CD14-positive monocyte (primary cell): ENCODE results near the gene PRELP. TPM values are rescaled to one million over a fixed set of nuclear protein-coding genes. Genes with fewer than 3 reads are reported as not detected.

Source experiments
- DNase-seq, 3 donors: peaks; one replicate each; pipeline ENCODE4 v3.0.0-alpha.2; 2011 to 2022
- H2AFZ ChIP-seq: 2 replicates; pipeline ENCODE4 v1.6.0; 2012; ENCODE audit warnings: mild to moderate bottlenecking, low read depth, low read length, inconsistent platforms; ENCODE audit not compliant: insufficient read depth, poor library complexity, severe bottlenecking
- H3K27ac ChIP-seq, 2 donors: 1 replicate in 1 of 2; 2 replicates in 1 of 2; pipeline ENCODE4 v1.5.1; 2012 to 2013; ENCODE audit warnings: low read length in 2 of 2, control low read depth in 1 of 2, inconsistent platforms in 1 of 2, low read depth in 1 of 2, mild to moderate bottlenecking in 1 of 2
- H3K27me3 ChIP-seq, 2 donors: one replicate each; pipeline versions ENCODE4 v1.6.0 to v1.6.1; 2011 to 2013; ENCODE audit warnings: low read length in 2 of 2; ENCODE audit not compliant: control insufficient read depth in 2 of 2, insufficient read depth in 2 of 2
- H3K36me3 ChIP-seq, 2 donors: replicated peaks in 1 of 2; 1 replicate in 1 of 2; 2 replicates in 1 of 2; pipeline versions ENCODE4 v1.5.1 to v1.6.1; 2012 to 2013; ENCODE audit warnings: low read length in 2 of 2, control low read depth in 1 of 2, inconsistent platforms in 1 of 2, mild to moderate bottlenecking in 1 of 2; ENCODE audit not compliant: insufficient read depth in 2 of 2, control insufficient read depth in 1 of 2
- H3K4me1 ChIP-seq, 2 donors: 1 replicate in 1 of 2; 2 replicates in 1 of 2; pipeline versions ENCODE4 v1.5.1 to v1.6.1; 2012 to 2013; ENCODE audit warnings: low read length in 2 of 2, control low read depth in 1 of 2, inconsistent platforms in 1 of 2, mild to moderate bottlenecking in 1 of 2, moderate library complexity in 1 of 2; ENCODE audit not compliant: insufficient read depth in 2 of 2, control insufficient read depth in 1 of 2
- H3K4me2 ChIP-seq: replicated peaks from 2 replicates; pipeline ENCODE3; 2012; ENCODE audit warnings: low read length, moderate library complexity, mild to moderate bottlenecking; ENCODE audit not compliant: poor library complexity, severe bottlenecking; ENCODE audit errors: extremely low read depth
- H3K4me3 ChIP-seq, 3 experiments: fragments of 200-600 bp in 1 of 3; sonication (generic) in 1 of 3; replicated peaks in 1 of 3; 1 replicate in 2 of 3; 2 replicates in 1 of 3; pipeline ENCODE4 v1.5.1; 2011 to 2013; ENCODE audit warnings: low read length in 3 of 3, mild to moderate bottlenecking in 3 of 3, control low read depth in 2 of 3, low read depth in 2 of 3, inconsistent platforms in 1 of 3, moderate library complexity in 1 of 3
- H3K79me2 ChIP-seq: 2 replicates; pipeline ENCODE4 v1.6.0; 2012; ENCODE audit warnings: mild to moderate bottlenecking, control low read depth, inconsistent platforms, low read length, moderate library complexity; ENCODE audit not compliant: insufficient read depth
- H3K9ac ChIP-seq: 2 replicates; pipeline ENCODE4 v1.6.0; 2017; ENCODE audit warnings: low read length, mild to moderate bottlenecking; ENCODE audit not compliant: insufficient read depth, poor library complexity, severe bottlenecking
- H3K9me3 ChIP-seq, 2 donors: replicated peaks in 1 of 2; 1 replicate in 1 of 2; 2 replicates in 1 of 2; pipeline versions ENCODE4 v1.5.1 to v1.6.1; 2012 to 2013; ENCODE audit warnings: low read length in 2 of 2, control low read depth in 1 of 2; ENCODE audit not compliant: control insufficient read depth in 1 of 2, insufficient read depth in 1 of 2
- H4K20me1 ChIP-seq: 2 replicates; pipeline ENCODE4 v1.6.0; 2012; ENCODE audit warnings: mild to moderate bottlenecking, low read length, control low read depth, moderate library complexity; ENCODE audit not compliant: insufficient read depth
- H3K27ac Mint-ChIP-seq, 7 donors: one replicate each; pipeline ENCODE4 v1.8.0; 2020; ENCODE audit warnings: mild to moderate bottlenecking in 7 of 7, mixed read lengths in 7 of 7, moderate library complexity in 6 of 7, inconsistent platforms in 2 of 7
- H3K27me3 Mint-ChIP-seq, 3 donors: one replicate each; pipeline ENCODE4 v1.8.0; 2021 to 2022; ENCODE audit warnings: low read depth in 3 of 3, mild to moderate bottlenecking in 3 of 3, mixed read lengths in 3 of 3, moderate library complexity in 3 of 3, inconsistent platforms in 1 of 3
- H3K36me3 Mint-ChIP-seq, 2 donors: one replicate each; pipeline ENCODE4 v1.8.0; 2020; ENCODE audit warnings: mixed read lengths in 2 of 2, inconsistent platforms in 1 of 2, mild to moderate bottlenecking in 1 of 2
- H3K4me1 Mint-ChIP-seq: one replicate; pipeline ENCODE4 v1.8.0; 2020; ENCODE audit warnings: mild to moderate bottlenecking, mixed read lengths
- H3K4me3 Mint-ChIP-seq, 2 donors: one replicate each; pipeline ENCODE4 v1.8.0; 2020; ENCODE audit warnings: mild to moderate bottlenecking in 2 of 2, mixed read lengths in 2 of 2, moderate library complexity in 1 of 2
- H3K9me3 Mint-ChIP-seq, 7 donors: one replicate each; pipeline ENCODE4 v1.8.0; 2020 to 2022; ENCODE audit warnings: mixed read lengths in 7 of 7, mild to moderate bottlenecking in 6 of 7, moderate library complexity in 6 of 7, inconsistent platforms in 2 of 7
- WGBS: methylation state at CpG from one replicate; pipeline ENCODE4 v1.1.5; 2013; ENCODE audit warnings: missing lambda C conversion rate; ENCODE audit not compliant: insufficient coverage; 5-methylcytosine and 5-hydroxymethylcytosine counted together
- intact Hi-C, 2 donors: fragments of 100-400 bp; cut with micrococcal nuclease; formaldehyde crosslinking; loops; one replicate each; pipeline versions ENCODE4 v1.15.0 to v1.15.1; 2023
- polyA plus RNA-seq, 3 donors: library from polyadenylated mRNA; depleted of rRNA in 1 of 3; unstranded in 2 of 3; stranded (reverse) in 1 of 3; fragments of 300-500 nt in 2 of 3; fragments of >200 nt in 1 of 3; fragmentation: Illumina TruSeq in 2 of 3; gene quantifications; 1 replicate in 2 of 3; 2 replicates in 1 of 3; pipeline ENCODE4 v1.2.3, GENCODE V29; 2012 to 2021
- TF ChIP-seq, protein P1 (sequence below): fragments of 200-600 bp; IDR thresholded peaks from one replicate; pipeline ENCODE4 v1.8.0; 2022; ENCODE audit warnings: antibody characterized with exemption, mild to moderate bottlenecking

Gene PRELP
- polyA plus RNA-seq, 3 donors: not detected

DNA sequence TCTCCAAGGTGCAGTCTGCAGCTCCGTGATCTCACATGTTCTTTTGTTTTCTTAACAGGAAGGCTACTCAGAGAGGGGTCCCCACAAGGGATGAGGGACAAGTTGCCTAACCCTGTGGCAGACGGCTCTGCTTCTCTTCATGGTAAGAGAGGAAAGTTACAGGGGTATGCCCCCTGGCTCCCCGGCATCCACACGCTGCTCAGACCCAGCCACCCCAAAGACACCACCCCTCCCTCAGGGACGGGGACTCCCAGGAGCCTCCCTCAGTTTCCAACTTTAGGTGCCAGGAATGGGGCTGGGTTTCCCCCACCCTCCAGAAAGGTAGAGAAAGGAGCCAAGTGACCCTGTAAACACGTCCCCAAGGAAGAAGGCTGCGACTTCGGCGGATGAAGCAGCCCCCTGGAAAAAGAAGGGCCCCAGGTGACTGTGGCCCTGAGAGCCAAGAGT lies 38.0 kb downstream of the PRELP start:
- 71% methylated on average over 5 of the region's 9 CpGs for WGBS
- Histone ChIP-seq H3K9me3 (no peaks in the 10 kb centered on the region), H3K27ac (peak overlapping the region; percentile 36 to 50), H3K9ac (peak overlapping the region; percentile 34), H3K4me1 (peaks cover 21 to 23% of the 10 kb centered on the region in 2 donors), H3K4me3 (no peak overlapping the region), H3K36me3 (no peaks in the 10 kb centered on the region), H2AFZ (no peak overlapping the region), H3K79me2 (no peaks in the 10 kb centered on the region), H4K20me1 (no peaks in the 10 kb centered on the region), H3K4me2 (no peak overlapping the region), H3K27me3 (no peaks in the 10 kb centered on the region)
- TF ChIP-seq, protein P1, sequence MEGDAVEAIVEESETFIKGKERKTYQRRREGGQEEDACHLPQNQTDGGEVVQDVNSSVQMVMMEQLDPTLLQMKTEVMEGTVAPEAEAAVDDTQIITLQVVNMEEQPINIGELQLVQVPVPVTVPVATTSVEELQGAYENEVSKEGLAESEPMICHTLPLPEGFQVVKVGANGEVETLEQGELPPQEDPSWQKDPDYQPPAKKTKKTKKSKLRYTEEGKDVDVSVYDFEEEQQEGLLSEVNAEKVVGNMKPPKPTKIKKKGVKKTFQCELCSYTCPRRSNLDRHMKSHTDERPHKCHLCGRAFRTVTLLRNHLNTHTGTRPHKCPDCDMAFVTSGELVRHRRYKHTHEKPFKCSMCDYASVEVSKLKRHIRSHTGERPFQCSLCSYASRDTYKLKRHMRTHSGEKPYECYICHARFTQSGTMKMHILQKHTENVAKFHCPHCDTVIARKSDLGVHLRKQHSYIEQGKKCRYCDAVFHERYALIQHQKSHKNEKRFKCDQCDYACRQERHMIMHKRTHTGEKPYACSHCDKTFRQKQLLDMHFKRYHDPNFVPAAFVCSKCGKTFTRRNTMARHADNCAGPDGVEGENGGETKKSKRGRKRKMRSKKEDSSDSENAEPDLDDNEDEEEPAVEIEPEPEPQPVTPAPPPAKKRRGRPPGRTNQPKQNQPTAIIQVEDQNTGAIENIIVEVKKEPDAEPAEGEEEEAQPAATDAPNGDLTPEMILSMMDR: no peak
- H3K4me3 Mint-ChIP-seq: no peak overlapping the region
- no peaks in the 10 kb centered on the region for H3K36me3 Mint-ChIP-seq
- H3K27me3 Mint-ChIP-seq: peaks cover 2 to 11% (median 4%) of the 10 kb centered on the region in 3 donors
- no peaks in the 10 kb centered on the region for H3K9me3 Mint-ChIP-seq
- H3K4me1 Mint-ChIP-seq: peaks cover 34% of the 10 kb centered on the region
- peak overlapping the region; percentile 39 to 98 (median 89) for H3K27ac Mint-ChIP-seq
- intact Hi-C loops: loop anchor here (5.0 kb wide), 2 partner anchors 114 to 124 kb away; partner anchors contain the start of gene ATP2B4 (in 1 of the 2)
- DNase-seq: peak in 1 of 3 donors; percentile 24

DNA sequence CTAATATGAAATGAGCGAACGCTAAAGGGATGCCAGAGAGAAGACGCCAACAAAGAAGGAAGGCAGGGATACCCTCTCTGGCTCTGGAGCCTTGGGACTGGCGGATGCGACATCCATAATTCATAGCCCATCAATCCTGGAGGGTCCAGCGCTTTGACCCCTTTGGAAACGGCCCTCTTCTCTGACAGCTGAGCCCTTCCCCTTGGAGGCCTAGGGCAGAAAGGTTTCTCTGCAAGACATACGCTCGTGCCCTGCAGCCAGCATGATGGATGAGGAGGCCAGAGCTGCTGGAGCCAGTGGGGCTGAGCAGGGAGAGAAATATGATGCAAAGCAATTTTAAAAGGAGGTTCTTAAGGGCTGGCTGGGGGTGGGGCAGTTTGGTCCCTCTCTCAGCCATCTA lies 40.6 kb downstream of the PRELP start:
- WGBS: 92% methylated on average over 7 of the region's 9 CpGs
- Histone ChIP-seq H3K9ac (no peak overlapping the region), H3K27ac (no peak overlapping the region), H3K36me3 (no peaks in the 10 kb centered on the region), H3K4me3 (no peak overlapping the region), H3K27me3 (no peaks in the 10 kb centered on the region), H3K4me1 (peaks cover 21 to 23% of the 10 kb centered on the region in 2 donors), H3K79me2 (no peaks in the 10 kb centered on the region), H3K4me2 (no peak overlapping the region), H4K20me1 (no peaks in the 10 kb centered on the region), H2AFZ (no peak overlapping the region), H3K9me3 (no peaks in the 10 kb centered on the region)
- no peak for DNase-seq
- TF ChIP-seq, protein P1: no peak
- H3K9me3 Mint-ChIP-seq: peaks cover 0 to 1% (median 0%) of the 10 kb centered on the region in 7 donors
- H3K4me3 Mint-ChIP-seq: no peak overlapping the region
- no peaks in the 10 kb centered on the region for H3K36me3 Mint-ChIP-seq
- H3K4me1 Mint-ChIP-seq: peaks cover 42% of the 10 kb centered on the region
- peaks cover 1 to 10% (median 2%) of the 10 kb centered on the region in 3 donors for H3K27me3 Mint-ChIP-seq
- intact Hi-C loops: no loop called here
- H3K27ac Mint-ChIP-seq: no peak overlapping the region
